ENCODE measurements around the gene ATG2A. TPM values are rescaled to one million over a fixed set of nuclear protein-coding genes. Genes with fewer than 3 reads are reported as not detected.

Gene ATG2A
- total RNA-seq, 1 experiment from 2014 or later, result 28.6 TPM

- no peak for DNase-seq (ENCODE audit: low spot score)
- H3K27me3 ChIP-seq (replicated peaks; ENCODE audit: insufficient read depth, low read depth, low read length, poor library complexity), result no peaks in the 10 kb centered on the region
- TF ChIP-seq EZH2 (IDR thresholded peaks at IDR 0.05; ENCODE audit: borderline replicate concordance, low read depth, low read length, poor library complexity, severe bottlenecking) (no peak), CTCF (conservative IDR thresholded peaks at IDR 0.05; ENCODE audit: low read depth, low read length) (no peak)
- ChIA-PET CTCF (no interaction called here), POLR2A (ENCODE audit: low non-redundant PET) (no interaction called here)
- BruUV-seq (replicated peaks), result no TSS peak
- no peaks in the 10 kb centered on the region for H3K9me3 ChIP-seq (ENCODE audit: low read depth, low read length, poor library complexity, severe bottlenecking)
- H3K4me3 ChIP-seq (ENCODE audit: low read depth, low read length, poor library complexity, severe bottlenecking), result no peak overlapping the region
- H3K4me1 ChIP-seq (ENCODE audit: insufficient read depth, low read length, poor library complexity, severe bottlenecking), result peaks cover 6% of the 10 kb centered on the region
- H3K36me3 ChIP-seq (ENCODE audit: insufficient read depth, low read length, poor library complexity, severe bottlenecking), result peaks cover 37% of the 10 kb centered on the region
- intact Hi-C loops (cut with micrococcal nuclease; ENCODE audit: unreplicated experiment), result no loop called here
- no peak overlapping the region for H3K27ac ChIP-seq (ENCODE audit: low read depth, low read length, poor library complexity, severe bottlenecking)
These were observed 3.8 kb downstream of the ATG2A start for GRCh38 chr11:64913171-64913727.

GRCh38 chr11:64911689-64912088, 5.3 kb downstream of the ATG2A start:
- Histone ChIP-seq H3K27ac (ENCODE audit: low read depth, low read length, poor library complexity, severe bottlenecking) (no peak overlapping the region), H3K9me3 (ENCODE audit: low read depth, low read length, poor library complexity, severe bottlenecking) (no peaks in the 10 kb centered on the region), H3K4me1 (ENCODE audit: insufficient read depth, low read length, poor library complexity, severe bottlenecking) (peaks cover 6% of the 10 kb centered on the region), H3K4me3 (ENCODE audit: low read depth, low read length, poor library complexity, severe bottlenecking) (no peak overlapping the region), H3K36me3 (ENCODE audit: insufficient read depth, low read length, poor library complexity, severe bottlenecking) (peaks cover 42% of the 10 kb centered on the region), H3K27me3 (replicated peaks; ENCODE audit: insufficient read depth, low read depth, low read length, poor library complexity) (no peaks in the 10 kb centered on the region)
- no peak for TF ChIP-seq CTCF (conservative IDR thresholded peaks at IDR 0.05; ENCODE audit: low read depth, low read length)
- no peak for TF ChIP-seq EZH2 (IDR thresholded peaks at IDR 0.05; ENCODE audit: borderline replicate concordance, low read depth, low read length, poor library complexity, severe bottlenecking)
- no TSS peak for BruUV-seq (replicated peaks)
- intact Hi-C loops (cut with micrococcal nuclease; ENCODE audit: unreplicated experiment), result no loop called here
- DNase-seq (ENCODE audit: low spot score), result no peak
- CTCF ChIA-PET, result no interaction called here
- POLR2A ChIA-PET (ENCODE audit: low non-redundant PET), result no interaction called here

- intact Hi-C loops (cut with micrococcal nuclease; ENCODE audit: unreplicated experiment), result no loop called here
- H3K27me3 ChIP-seq (replicated peaks; ENCODE audit: insufficient read depth, low read depth, low read length, poor library complexity), result no peaks in the 10 kb centered on the region
- DNase-seq (ENCODE audit: low spot score), result no peak
- no peaks in the 10 kb centered on the region for H3K9me3 ChIP-seq (ENCODE audit: low read depth, low read length, poor library complexity, severe bottlenecking)
- BruUV-seq (replicated peaks), result no TSS peak
- no peak overlapping the region for H3K27ac ChIP-seq (ENCODE audit: low read depth, low read length, poor library complexity, severe bottlenecking)
- H3K36me3 ChIP-seq (ENCODE audit: insufficient read depth, low read length, poor library complexity, severe bottlenecking), result peaks cover 42% of the 10 kb centered on the region
- ChIA-PET POLR2A (ENCODE audit: low non-redundant PET) (no interaction called here), CTCF (no interaction called here)
- H3K4me1 ChIP-seq (ENCODE audit: insufficient read depth, low read length, poor library complexity, severe bottlenecking), result peaks cover 4% of the 10 kb centered on the region
- TF ChIP-seq EZH2 (IDR thresholded peaks at IDR 0.05; ENCODE audit: borderline replicate concordance, low read depth, low read length, poor library complexity, severe bottlenecking), result no peak
- TF ChIP-seq CTCF (conservative IDR thresholded peaks at IDR 0.05; ENCODE audit: low read depth, low read length), result no peak
- no peak overlapping the region for H3K4me3 ChIP-seq (ENCODE audit: low read depth, low read length, poor library complexity, severe bottlenecking)
These were observed 5.9 kb downstream of the ATG2A start for GRCh38 chr11:64911142-64911541.

Measured in A673 (cell line).